GM18520 (cell line): ENCODE data around the gene PRKN.

Experiments
- ATAC-seq: cut with Tn5 transposase; IDR thresholded peaks from one replicate; pipeline ENCODE4 v1.9.1; 2021; ENCODE audit not compliant: unreplicated experiment

Gene PRKN

DNA sequence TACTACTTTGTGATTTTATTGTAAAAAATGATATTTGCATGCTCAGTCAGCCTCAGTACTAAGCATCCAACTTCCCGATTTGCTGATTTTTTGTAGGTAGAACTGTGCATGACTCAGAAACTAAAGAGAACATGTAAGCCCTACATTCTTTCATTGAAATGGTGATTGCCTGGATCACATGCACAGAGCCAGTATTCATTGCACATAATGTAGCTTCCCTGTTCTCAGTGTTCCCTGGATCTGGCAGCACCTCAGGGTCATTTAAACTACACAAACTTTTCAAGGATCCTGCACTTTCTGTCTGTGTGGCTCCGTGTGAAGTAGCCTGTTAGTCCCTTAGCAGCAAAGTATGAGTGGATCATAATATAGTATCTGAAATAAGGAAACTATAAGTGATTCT, 1030.8 kb downstream of the PRKN start:
- no peak for ATAC-seq

- ATAC-seq, result no peak
Measured at GRCh38 chr6:161694995-161695394, 1032.6 kb downstream of the PRKN start.

DNA sequence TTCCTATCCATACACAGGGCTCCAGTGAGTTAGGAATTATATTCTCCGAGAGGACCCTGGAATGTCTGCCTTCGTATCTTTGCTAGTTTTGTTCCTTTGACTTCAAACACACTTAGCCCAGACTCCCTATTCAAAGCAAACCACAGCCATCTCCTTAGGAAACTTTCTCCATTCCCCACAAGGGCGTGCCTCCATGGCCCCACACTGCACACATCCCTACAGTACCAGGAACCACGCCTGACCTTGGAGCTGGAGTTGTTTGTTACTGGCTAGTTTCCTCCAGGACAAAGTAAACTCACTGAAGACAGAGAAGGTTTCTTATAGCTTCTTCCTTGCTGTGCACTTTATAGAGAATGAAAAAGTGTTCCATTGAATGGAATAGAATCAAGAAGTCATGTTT, 1040.9 kb downstream of the PRKN start:
- no peak for ATAC-seq

- ATAC-seq, result no peak
Measured at GRCh38 chr6:161684731-161685475, 1042.7 kb downstream of the PRKN start.

DNA sequence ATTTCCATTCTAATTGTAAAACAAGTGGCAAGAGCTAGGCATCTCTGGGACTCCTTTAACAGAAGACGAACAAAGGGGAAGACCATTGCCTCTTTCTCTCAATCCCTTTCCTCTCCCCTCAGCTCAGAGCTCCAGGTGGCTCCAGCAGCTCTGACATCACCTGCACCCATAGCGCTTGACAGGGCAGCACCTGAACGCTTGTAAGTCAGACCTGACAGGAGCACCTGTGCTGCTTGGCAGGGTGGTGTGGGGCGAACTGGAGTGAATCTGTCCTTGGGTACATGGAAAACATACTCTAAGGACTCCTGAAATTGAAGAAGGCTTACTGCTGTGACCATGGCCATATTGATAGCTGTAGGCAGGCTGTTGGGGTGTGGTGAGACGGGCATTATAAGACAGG, 1044.2 kb downstream of the PRKN start:
- ATAC-seq, result no peak

DNA sequence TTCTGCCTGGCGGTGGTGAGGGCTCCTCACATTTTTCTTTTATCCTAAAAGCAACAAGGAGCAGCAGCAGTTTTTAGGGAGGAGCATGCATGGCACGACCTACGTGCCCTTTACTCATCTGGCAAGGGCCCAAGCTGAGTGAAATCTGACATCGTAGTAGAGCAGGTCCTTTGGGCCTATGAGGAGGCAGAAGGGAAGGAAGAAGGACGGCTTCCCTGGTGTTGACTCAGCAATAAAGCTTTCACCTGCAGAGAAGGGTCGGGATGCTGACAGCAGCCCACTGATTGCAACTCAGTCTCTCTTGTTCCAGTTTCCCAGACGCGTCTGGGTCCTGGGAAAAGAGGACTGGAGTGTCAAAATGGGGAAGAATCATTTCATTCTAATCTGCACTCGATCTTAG, 1044.6 kb downstream of the PRKN start:
- ATAC-seq, result no peak

GRCh38 chr6:161679980-161680538, 1047.5 kb downstream of the PRKN start:
- no peak for ATAC-seq

GRCh38 chr6:161677188-161677587, 1050.4 kb downstream of the PRKN start:
- ATAC-seq, result no peak

GRCh38 chr6:161676586-161676985, 1051.0 kb downstream of the PRKN start:
- ATAC-seq, result peak; percentile 43

DNA sequence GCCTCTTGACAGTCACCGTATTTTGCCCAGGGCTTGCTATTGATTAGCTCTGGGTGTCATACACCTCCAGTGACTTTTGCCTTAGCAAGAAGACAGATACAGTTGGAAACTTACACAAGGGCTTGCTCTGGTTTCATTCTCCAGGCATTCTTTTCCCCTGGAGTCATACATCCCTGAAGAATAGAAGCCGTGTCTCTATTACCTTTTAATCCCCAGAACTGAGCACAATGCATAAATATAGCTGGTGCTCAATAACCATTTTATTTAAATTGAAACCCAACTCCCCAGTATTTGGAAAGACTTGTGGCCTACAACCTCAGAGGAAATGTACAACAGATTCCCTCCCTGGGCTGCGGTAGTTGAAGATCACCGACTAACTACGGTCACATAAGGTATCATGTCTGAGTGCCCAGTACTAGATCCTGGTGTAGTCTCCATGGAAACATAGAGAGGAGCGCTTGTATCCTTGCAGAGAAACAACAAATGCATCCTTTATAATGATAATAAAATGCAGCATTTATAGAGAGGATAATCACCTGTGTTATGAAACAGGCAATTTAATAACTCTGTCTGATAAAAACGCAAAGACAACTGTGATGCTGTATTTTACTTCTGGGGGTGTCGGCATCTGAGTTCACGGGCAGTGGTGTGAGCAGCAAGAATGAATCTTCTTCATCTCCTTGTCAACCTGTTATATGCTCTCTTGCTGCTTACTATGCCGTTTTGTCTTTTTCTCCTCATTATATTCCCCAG, 1052.5 kb downstream of the PRKN start:
- no peak for ATAC-seq

- ATAC-seq, result no peak
Measured at GRCh38 chr6:161673026-161673425, 1054.5 kb downstream of the PRKN start.

DNA sequence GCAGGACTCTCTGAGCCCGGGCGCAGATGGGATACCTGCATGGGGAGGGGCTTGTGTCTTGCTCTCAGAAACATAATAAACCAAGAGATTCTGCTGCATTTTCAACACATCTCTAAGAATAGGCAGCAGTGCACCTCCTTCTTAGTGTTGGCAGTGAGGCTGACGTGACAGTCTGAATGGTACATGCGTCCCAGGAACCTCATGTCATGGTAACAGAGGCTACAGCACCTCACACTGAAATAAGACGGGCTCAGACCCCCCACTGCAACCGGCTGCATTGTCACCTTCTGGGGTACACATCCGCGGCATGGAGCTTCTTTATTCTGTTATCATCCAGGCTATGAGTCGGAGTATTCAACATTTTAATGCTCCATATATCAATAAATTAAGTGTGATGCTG, 1056.4 kb downstream of the PRKN start:
- ATAC-seq, result no peak

DNA sequence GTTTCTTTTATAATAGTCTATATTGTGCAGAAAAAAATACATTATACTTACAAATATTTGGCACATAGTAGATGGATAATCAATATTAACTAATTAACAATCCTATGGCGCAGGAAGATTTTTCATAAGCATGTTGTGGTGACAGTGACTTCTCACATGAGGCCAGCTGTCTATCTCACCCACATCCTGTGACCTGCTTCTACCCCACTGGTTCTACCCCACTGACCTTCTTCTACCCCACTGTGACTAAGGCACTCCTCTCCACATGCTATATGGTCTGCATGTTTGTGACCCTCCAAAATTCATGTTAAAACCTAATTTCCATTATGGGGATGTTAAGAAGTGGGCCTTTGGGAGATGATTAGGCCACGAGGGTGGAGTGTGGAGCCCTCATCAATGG, 1058.9 kb downstream of the PRKN start:
- no peak for ATAC-seq

DNA sequence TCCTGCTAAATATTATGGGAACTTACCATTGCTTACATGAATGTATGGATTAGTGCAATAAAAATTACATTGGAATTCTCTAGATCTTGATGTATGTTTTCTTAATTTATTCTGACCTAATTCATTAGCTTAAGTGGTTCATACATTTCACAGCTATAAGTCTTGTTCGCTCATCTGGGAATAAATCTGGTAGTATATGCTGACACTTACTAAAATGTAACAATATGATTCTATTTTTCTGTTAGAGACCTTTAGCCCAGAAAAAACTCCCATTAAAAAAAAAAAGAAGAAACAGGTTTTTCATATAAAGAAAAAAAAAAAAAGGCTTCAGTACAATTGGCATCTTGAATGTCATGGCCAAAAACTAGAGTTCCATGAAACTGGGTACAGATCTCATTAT, 1059.6 kb downstream of the PRKN start:
- ATAC-seq, result no peak

DNA sequence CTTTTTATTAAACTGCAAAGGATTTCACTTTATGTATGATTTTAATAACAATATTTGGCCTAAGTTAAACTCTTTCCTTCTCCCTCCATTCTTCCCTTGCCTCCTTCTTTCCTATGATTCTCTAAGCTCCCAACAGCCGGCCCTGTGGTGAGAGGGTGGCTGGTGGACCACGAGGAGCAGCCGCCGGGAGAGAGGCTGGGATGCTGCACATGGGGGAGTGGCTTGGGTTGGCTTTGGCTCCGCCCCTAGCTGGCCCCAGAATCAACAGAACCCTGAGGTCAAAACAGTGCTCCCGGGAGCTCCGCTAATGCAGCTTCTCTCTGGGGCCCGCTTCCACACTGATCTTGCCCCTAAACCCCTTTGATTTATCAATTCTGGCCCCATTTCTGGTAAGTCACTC, 1063.9 kb downstream of the PRKN start:
- ATAC-seq, result no peak

DNA sequence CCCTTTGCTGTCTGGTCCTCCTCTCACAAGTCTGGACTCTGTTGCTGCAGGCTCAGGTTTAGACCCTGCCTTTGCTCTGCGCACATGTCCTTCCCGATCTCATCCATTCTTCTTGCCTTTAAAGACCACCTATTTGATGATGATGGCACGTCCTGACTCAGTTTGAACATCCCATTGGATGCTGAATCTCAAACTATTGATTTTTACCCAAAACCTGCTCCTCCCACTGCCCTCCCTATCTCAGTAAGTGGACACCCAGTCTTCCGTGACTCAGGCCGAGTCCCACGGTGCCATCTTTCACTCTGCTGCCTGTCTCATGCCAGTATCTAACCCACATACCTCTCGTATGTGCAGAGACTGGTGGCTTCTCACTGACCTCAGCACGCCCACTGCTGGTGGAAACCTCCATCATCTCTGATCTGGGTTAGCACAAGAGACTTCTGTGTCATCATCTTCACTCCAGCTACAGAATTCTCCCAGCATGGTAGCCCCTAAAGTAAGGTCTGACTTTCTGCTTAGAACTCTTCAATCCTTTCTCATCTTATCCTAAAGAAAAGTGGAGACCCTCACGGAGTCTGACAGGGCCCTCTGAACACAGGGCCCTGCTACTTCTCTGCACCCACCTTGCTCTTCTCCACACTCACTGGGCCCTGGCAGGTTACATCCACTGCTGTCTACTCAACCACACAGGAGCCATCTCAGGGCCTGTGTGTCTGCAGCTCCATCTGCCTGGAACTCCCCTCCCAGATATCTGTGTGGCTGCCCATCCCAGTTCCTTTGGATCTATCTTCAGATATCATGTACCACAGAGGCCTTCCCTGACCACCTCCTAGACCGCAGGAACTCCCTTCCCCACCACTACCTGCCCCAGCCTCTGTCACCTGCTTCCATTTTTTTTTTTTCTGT, 1066.6 kb downstream of the PRKN start:
- no peak for ATAC-seq

DNA sequence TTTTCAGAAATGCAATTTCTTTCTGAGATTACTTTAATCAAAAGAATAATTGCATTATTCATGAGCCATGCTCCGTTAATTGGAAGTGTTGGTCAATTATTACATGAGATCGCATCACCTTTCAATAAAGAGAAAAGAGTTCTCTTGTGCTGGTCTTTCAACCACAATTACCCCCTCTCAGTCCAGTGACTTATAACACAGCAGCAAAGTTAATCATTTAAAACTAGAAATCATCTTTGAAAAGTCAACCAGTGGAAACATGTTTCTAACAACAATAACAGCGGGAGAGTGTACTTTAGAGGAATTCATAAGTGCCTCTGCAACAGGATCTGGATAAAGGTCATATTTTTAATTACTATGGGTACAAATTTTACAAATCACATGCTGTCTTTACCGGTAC, 1069.4 kb downstream of the PRKN start:
- ATAC-seq, result no peak

- no peak for ATAC-seq
Measured at GRCh38 chr6:161654209-161654608, 1073.4 kb downstream of the PRKN start.

- ATAC-seq, result no peak
Measured at GRCh38 chr6:161651949-161652348, 1075.6 kb downstream of the PRKN start.

- no peak for ATAC-seq
Measured at GRCh38 chr6:161649841-161650240, 1077.7 kb downstream of the PRKN start.

DNA sequence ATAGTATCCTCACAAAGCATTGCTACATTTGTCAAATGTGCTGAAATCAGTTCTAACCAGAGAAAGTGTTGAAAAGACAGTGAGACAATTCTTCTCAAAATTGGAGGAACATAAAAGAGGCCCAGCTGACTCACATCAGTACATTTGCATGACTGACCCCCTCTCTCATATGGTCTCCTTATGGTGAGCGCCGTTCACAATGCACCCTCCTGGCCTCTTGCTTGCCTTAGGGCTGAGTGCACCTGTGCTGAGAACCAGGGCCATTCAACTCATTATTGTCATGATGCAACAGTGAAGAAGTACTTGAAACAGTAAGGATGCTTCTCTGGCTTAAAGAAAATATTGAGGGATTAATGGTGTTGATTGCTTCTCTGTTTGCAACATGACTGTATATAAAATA, 1078.5 kb downstream of the PRKN start:
- no peak for ATAC-seq
